Cardiac fibroblast (primary cell): ENCODE data around the gene SLX1A.
"Not testable (repeated sequence)": the region's sequence is repeated elsewhere in the genome, so short reads cannot be mapped to it uniquely, and the experiment has no call there.

Source experiments
- DNase-seq, 2 donors: peaks; one replicate each; pipeline versions ENCODE4 v3.0.0 to v3.0.0-alpha.2; 2010; ENCODE audit warnings: low read depth in 2 of 2
- H3K4me3 ChIP-seq, 2 donors: replicated peaks in 1 of 2; 1 replicate in 1 of 2; 2 replicates in 1 of 2; pipeline ENCODE4 v1.5.1; 2011; ENCODE audit warnings: low read depth in 2 of 2, low read length in 2 of 2, mild to moderate bottlenecking in 2 of 2, moderate library complexity in 1 of 2
- CTCF ChIP-seq: IDR thresholded peaks from one replicate; pipeline ENCODE4 v1.5.1; 2011; ENCODE audit warnings: low read depth, mild to moderate bottlenecking, low read length, inconsistent platforms

SLX1A gene

GRCh38 chr16:30152517-30152916 is 41.2 kb upstream of the SLX1A start:
- H3K4me3 ChIP-seq = no peak overlapping the region
- no peak for DNase-seq
- TF ChIP-seq CTCF = no peak

DNA sequence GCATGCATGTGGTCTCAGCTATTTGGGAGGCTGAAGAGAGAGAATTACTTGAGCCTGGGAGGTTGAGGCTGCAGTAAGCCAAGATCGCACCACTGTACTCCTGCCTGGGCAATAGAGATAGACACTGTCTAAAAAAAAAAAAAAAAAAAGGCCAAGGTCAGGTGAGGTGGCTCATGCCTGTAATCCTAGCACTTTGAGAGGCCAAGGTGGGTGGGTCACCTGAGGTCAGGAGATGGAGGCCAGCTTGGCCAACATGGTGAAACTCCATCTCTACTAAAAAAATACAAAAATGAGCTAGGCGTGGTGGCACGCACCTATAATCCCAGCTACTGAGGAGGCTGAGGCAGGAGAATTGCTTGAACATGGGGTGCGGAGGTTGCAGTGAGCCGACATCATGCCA is 38.5 kb upstream of the SLX1A start:
- DNase-seq = no peak
- no peak for TF ChIP-seq CTCF
- no peak overlapping the region for H3K4me3 ChIP-seq

GRCh38 chr16:30157214-30157613 is 36.5 kb upstream of the SLX1A start:
- H3K4me3 ChIP-seq = no peak overlapping the region
- no peak for TF ChIP-seq CTCF
- DNase-seq = no peak

DNA sequence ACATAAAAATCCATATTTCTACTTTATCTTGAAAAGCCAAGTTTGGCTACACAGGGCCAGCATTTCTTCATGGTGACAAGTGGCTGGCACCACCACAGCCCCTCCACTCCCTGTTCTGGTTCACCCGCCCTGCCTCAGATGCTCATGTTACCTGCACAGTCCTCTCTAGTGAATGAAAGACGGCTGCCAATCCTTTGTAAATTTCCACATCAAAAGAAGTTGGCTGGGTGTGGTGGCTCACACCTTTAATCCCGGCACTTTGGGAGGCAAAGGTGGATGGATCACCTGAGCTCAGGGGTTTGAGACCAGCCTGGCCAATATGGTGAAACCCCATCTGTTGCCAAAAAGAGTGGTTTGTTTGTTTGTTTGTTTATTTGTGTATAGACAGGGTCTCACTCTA is 30.1 kb upstream of the SLX1A start:
- DNase-seq = no peak
- no peak for TF ChIP-seq CTCF
- no peak overlapping the region for H3K4me3 ChIP-seq

DNA sequence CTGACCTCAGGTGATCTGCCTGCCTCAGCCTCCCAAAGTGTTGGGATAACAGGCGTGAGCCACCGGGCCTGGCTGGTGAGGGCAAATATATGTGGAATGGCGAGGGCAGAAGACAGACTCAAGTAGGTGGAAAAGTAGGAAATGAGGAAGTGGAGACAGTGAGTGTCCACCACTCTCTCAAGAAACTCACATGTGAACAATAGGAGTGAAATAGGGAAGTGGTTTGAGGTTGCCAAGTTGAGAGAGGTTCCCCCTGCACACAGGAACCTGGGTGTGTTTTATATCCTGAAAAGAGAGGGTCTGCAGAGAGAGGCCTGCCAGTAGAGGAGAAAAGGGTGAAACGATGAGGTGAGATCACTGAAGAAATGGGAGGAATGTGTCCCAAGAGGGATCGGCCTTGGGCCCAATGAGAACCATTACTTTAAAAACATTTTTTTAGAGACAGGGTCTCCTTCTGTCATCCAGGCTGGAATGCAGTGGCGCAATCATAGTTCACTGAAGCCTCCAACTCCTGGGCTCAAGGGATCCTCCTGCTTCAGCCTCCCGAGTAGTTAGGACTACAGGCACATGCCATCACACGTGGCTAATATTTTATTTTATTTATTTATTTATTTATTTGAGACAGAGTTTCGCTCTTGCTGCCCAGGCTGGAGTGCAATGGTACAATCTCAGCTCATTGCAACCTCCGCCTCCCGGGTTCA is 27.3 kb upstream of the SLX1A start:
- TF ChIP-seq CTCF = no peak
- no peak overlapping the region for H3K4me3 ChIP-seq
- no peak for DNase-seq

DNA sequence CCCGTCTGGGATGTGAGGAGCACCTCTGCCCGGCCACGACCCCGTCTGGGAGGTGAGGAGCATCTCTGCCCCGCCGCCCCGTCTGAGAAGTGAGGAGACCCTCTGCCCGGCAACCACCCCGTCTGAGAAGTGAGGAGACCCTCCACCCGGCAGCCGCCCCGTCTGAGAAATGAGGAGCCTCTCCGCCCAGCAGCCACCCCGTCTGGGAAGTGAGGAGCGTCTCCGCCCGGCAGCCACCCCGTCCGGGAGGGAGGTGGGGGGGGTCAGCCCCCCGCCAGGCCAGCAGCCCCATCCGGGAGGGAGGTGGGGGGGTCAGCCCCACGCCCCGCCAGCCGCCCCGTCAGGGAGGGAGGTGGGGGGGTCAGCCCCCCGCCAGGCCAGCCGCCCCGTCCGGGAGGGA is 24.9 kb upstream of the SLX1A start:
- not testable (repeated sequence) for H3K4me3 ChIP-seq, DNase-seq

- DNase-seq, H3K4me3 ChIP-seq: not testable (repeated sequence)
Measured at GRCh38 chr16:30169416-30169815, 24.3 kb upstream of the SLX1A start.

DNA sequence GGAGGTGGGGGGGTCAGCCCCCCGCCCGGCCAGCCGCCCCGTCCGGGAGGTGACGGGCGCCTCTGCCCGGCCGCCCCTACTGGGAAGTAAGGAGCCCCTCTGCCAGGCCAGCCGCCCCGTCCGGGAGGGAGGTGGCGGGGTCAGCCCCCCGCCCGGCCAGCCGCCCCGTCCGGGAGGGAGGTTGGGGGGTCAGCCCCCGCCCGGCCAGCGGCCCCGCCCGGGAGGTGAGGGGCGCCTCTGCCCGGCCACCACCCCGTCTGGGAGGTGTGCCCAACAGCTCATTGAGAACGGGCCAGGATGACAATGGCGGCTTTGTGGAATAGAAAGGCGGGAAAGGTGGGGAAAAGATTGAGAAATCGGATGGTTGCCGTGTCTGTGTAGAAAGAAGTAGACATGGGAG is 23.5 kb upstream of the SLX1A start:
- not testable (repeated sequence) for DNase-seq, H3K4me3 ChIP-seq
